Activated naive CD4-positive, alpha-beta T cell treated with anti-CD3 and anti-CD28 coated beads, Interleukin-2, amount 10 ng/mL, durations not matched to agents 5 hours and 36 hours (primary cell): ENCODE data around the gene SLC22A2. TPM values are rescaled to one million over a fixed set of nuclear protein-coding genes. Genes with fewer than 3 reads are reported as not detected.

Experiments
- total RNA-seq, 2 experiments: library from RNA; stranded (reverse); gene quantifications; one replicate each; pipeline ENCODE4 v1.2.3, GENCODE V29; 2021

Gene SLC22A2
- not detected for total RNA-seq

DNA sequence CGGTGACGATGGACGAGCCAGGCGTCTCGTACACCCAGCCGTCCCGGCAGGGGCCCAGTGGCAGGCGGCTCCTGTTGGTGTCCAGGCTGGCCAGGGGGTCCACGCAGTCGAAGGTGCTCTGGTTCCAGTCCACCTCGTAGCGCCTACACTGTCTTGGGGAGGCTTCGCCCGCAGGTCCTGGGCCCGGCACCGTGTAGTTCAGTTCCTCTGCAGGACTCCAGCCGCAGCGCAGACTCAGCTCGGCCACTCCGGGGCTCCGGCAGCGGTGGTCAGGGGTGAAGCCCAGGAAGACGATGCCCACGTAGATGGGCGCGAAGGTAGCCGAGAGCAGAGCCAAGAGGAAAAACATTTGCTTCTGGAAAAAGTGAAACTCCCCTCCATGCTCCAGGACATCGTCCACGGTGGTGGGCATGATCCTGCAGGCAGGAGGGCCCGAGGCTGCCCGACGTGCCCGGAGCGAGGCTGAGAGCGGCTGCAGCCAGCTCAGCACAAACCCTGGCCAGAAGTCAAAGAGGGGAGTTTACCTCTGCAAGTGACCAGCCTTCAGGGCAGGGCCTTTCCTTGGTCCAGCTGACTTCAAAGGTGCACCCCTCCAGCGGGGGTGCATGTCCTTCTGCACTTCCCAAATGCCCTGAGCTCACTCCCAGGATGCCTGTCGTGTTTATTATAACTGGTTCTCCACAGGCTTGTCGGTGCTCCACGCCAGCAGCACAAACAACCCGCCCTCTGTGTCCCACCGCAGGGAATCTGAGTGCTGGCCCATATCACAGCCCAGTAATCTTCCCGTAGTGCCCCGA is at the start of gene SLC22A2:
SLC22A2 (minus strand) TSS at position 476 of the 797 bp plus-strand sequence; CDS start at position 412, 64 bp downstream.

Other genes starting within 250 kb of the SLC22A2 start
- gene SLC22A1, start 137.0 kb downstream of the SLC22A2 start, total RNA-seq: under 1 TPM; 0.50 to 0.60 TPM
- not detected for gene SLC22A3, start 89.6 kb upstream of the SLC22A2 start, total RNA-seq